Smooth muscle cell (in vitro differentiated cells): Measurements from ENCODE around the gene TBC1D16. TPM values are rescaled to one million over a fixed set of nuclear protein-coding genes. Genes with fewer than 3 reads are reported as not detected.

Experiments used
- DNase-seq: peaks from one replicate; lab custom pipeline; 2025; ENCODE audit not compliant: unreplicated experiment; lab: John Stamatoyannopoulos, UW
- H2AFZ ChIP-seq: fragments of 200-600 bp; sonication (generic); 2 replicates; pipeline ENCODE4 v1.6.0; 2016; ENCODE audit warnings: antibody characterized with exemption, low read depth, mild to moderate bottlenecking
- H3F3A ChIP-seq: fragments of 200-600 bp; sonication (generic); 2 replicates; pipeline ENCODE4 v1.6.0; 2017; ENCODE audit warnings: antibody characterized with exemption, low read depth
- H3K27ac ChIP-seq: fragments of 200-600 bp; sonication (generic); 2 replicates; pipeline ENCODE4 v1.5.1; 2016; ENCODE audit warnings: low read depth, mild to moderate bottlenecking
- H3K27me3 ChIP-seq: fragments of 200-600 bp; sonication (generic); 2 replicates; pipeline ENCODE4 v1.6.1; 2016; ENCODE audit warnings: low read depth, mild to moderate bottlenecking
- H3K36me3 ChIP-seq: fragments of 200-600 bp; sonication (generic); 2 replicates; pipeline ENCODE4 v1.5.1; 2016; ENCODE audit warnings: low read depth
- H3K4me1 ChIP-seq: fragments of 200-600 bp; sonication (generic); 2 replicates; pipeline ENCODE4 v1.5.1; 2016; ENCODE audit warnings: low read depth
- H3K4me2 ChIP-seq: fragments of 200-600 bp; sonication (generic); 2 replicates; pipeline ENCODE4 v1.6.0; 2016; ENCODE audit warnings: mild to moderate bottlenecking
- H3K4me3 ChIP-seq: fragments of 200-600 bp; sonication (generic); 2 replicates; pipeline ENCODE4 v1.5.1; 2016; ENCODE audit warnings: mild to moderate bottlenecking
- H3K79me2 ChIP-seq: fragments of 200-600 bp; sonication (generic); 2 replicates; pipeline ENCODE4 v1.6.0; 2016; ENCODE audit warnings: low read depth, mild to moderate bottlenecking
- H3K9ac ChIP-seq: fragments of 200-600 bp; sonication (generic); 2 replicates; pipeline ENCODE4 v1.6.0; 2016; ENCODE audit warnings: low read depth
- H3K9me3 ChIP-seq: fragments of 200-600 bp; sonication (generic); replicated peaks from 2 replicates; pipeline ENCODE4 v1.5.1; 2016; ENCODE audit warnings: low read depth
- H4K20me1 ChIP-seq: fragments of 200-600 bp; sonication (generic); 2 replicates; pipeline ENCODE4 v1.6.0; 2016; ENCODE audit warnings: low read depth
- WGBS: methylation state at CpG from one replicate; pipeline ENCODE4 v1.1.7; 2016; ENCODE audit warnings: low lambda C conversion rate; 5-methylcytosine and 5-hydroxymethylcytosine counted together
- polyA plus RNA-seq: library from polyadenylated mRNA; unstranded; fragments of >200 nt; fragmentation: Nextera tagmentation; extraction: Ambion mirVana; gene quantifications from 2 replicates; pipeline ENCODE4 v1.2.1, GENCODE V29; 2016
- total RNA-seq: library from RNA; depleted of rRNA; stranded (reverse); fragments of >200 nt; gene quantifications from 2 replicates; pipeline ENCODE4 v1.2.3, GENCODE V29; 2014
- TF ChIP-seq, protein P1 (sequence below): fragments of 200-600 bp; sonication (generic); IDR thresholded peaks from 2 replicates; pipeline ENCODE4 v1.5.1; 2017; ENCODE audit warnings: borderline replicate concordance, mild to moderate bottlenecking, antibody characterized with exemption; ENCODE audit not compliant: insufficient read depth, poor library complexity, severe bottlenecking

Gene TBC1D16
- total and polyA plus RNA-seq, 2 experiments from 2014 or later = 17.4 to 24.6 TPM

DNA sequence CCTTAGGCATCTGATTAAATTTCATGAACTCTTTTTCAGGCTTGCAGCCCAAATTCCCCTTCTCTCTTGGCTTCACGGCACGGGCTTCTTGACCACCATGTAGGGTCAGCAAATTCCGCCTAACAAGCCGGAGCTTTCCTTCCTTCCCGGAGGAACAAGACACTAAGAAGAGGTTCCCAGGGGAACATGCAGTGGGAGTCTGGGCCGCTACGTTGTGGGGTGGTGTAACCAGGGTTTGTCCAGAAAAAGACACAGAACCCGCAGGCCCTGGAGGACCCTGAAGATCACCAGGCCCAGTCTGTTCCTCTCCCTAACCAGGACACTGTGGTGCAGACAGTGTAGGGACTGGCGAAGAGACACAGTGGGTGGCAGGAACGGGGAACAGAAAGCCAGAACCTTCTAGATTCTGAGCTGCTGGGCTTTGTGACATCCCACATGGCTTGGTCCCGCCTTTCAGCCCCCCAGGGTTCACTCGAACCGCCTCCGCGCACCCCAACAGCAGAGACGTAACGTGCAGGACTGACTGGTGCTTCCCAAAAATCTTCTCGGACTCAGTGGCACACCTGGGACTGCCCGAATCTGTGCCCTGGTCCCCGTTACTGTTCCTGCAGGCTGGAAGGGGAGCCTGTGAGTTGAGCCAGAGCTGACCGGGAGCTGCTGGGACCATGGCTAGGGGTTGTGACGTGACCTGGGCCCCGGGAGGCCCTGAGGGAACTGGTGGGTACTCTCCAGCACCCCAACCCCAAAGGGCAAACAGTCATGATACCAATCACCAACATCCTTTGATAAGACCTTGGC is 55.2 kb downstream of the TBC1D16 start:
- H4K20me1 ChIP-seq = peaks cover 92% of the 10 kb centered on the region

DNA sequence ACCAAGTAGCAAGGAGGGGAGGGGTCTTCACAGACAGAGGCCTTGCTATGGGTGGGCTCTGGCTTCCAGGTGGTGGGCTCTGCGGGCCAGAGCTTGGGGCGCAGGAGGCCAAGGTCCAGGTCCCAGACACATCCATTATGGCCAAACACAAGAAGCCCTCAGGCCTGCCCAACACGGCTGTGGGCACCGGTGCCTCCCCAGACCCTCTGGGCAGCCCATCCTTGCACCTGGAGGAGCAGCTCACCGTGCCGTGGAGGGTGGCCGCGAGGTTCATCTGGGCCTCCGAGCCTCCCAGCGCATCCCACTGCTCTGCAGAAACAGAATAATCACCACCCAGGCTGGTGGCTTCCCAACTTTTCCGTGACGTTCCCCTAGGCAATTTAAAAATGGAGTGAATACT is 55.9 kb downstream of the TBC1D16 start:
- no peak overlapping the region for H2AFZ ChIP-seq
- H3F3A ChIP-seq = no peaks in the 10 kb centered on the region
- no peak overlapping the region for H3K27ac ChIP-seq
- H3K4me1 ChIP-seq = peaks cover 4% of the 10 kb centered on the region
- no peak overlapping the region for H3K9ac ChIP-seq
- peaks cover 35% of the 10 kb centered on the region for H3K79me2 ChIP-seq
- no peak overlapping the region for H3K4me2 ChIP-seq
- H3K9me3 ChIP-seq = no peaks in the 10 kb centered on the region
- TF ChIP-seq, protein P1, sequence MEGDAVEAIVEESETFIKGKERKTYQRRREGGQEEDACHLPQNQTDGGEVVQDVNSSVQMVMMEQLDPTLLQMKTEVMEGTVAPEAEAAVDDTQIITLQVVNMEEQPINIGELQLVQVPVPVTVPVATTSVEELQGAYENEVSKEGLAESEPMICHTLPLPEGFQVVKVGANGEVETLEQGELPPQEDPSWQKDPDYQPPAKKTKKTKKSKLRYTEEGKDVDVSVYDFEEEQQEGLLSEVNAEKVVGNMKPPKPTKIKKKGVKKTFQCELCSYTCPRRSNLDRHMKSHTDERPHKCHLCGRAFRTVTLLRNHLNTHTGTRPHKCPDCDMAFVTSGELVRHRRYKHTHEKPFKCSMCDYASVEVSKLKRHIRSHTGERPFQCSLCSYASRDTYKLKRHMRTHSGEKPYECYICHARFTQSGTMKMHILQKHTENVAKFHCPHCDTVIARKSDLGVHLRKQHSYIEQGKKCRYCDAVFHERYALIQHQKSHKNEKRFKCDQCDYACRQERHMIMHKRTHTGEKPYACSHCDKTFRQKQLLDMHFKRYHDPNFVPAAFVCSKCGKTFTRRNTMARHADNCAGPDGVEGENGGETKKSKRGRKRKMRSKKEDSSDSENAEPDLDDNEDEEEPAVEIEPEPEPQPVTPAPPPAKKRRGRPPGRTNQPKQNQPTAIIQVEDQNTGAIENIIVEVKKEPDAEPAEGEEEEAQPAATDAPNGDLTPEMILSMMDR = no peak
- H3K27me3 ChIP-seq = no peaks in the 10 kb centered on the region
- peaks cover 91% of the 10 kb centered on the region for H4K20me1 ChIP-seq
- H3K36me3 ChIP-seq = no peaks in the 10 kb centered on the region
- no peak for DNase-seq
- 100% methylated on average over 12 of the region's 12 CpGs for WGBS
- H3K4me3 ChIP-seq = no peak overlapping the region

More for the DNA sequence above, 55.2 kb downstream of the TBC1D16 start:
- Histone ChIP-seq H3K4me2 (no peak overlapping the region), H3K4me3 (no peak overlapping the region), H2AFZ (no peak overlapping the region), H3K27me3 (no peaks in the 10 kb centered on the region), H3K36me3 (no peaks in the 10 kb centered on the region), H3K9me3 (no peaks in the 10 kb centered on the region), H3K9ac (no peak overlapping the region), H3K4me1 (peaks cover 4% of the 10 kb centered on the region), H3F3A (no peaks in the 10 kb centered on the region), H3K79me2 (peaks cover 41% of the 10 kb centered on the region), H3K27ac (no peak overlapping the region)
- TF ChIP-seq, protein P1 = no peak
- DNase-seq = no peak
- WGBS = 96% methylated on average over 23 of the region's 23 CpGs

DNA sequence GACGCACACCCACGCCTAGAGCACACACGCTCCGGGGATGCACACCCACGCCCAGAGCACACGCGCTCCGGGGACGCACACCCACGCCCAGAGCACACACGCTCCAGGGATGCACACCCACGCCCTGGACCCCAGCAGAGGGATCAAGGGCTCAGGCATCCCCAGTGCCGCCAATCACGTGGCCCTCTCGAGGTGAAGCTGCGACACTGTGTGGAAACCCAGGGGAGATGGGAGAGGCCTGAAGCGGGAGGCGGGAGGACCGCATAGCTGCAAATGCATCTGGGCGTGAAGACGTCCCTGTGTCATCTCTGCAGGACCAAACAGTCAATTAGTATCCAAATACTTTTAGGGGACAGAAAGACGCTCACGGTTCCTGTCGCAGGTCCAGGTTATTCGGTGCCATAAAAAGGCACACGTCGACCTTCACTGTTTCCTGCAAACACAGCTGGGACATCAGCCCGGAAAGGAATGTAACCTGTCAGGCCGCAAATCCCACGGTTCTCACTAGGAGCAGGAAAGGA is 56.4 kb downstream of the TBC1D16 start:
- Histone ChIP-seq H3K9ac (no peak overlapping the region), H2AFZ (no peak overlapping the region), H3K27ac (no peak overlapping the region), H3F3A (no peaks in the 10 kb centered on the region), H3K36me3 (no peaks in the 10 kb centered on the region), H3K4me1 (peaks cover 4% of the 10 kb centered on the region), H4K20me1 (peaks cover 94% of the 10 kb centered on the region), H3K4me2 (no peak overlapping the region), H3K27me3 (no peaks in the 10 kb centered on the region), H3K9me3 (no peaks in the 10 kb centered on the region), H3K4me3 (no peak overlapping the region), H3K79me2 (peaks cover 31% of the 10 kb centered on the region)
- DNase-seq = no peak
- TF ChIP-seq, protein P1 = no peak
- WGBS = 96% methylated on average over 30 of the region's 30 CpGs

DNA sequence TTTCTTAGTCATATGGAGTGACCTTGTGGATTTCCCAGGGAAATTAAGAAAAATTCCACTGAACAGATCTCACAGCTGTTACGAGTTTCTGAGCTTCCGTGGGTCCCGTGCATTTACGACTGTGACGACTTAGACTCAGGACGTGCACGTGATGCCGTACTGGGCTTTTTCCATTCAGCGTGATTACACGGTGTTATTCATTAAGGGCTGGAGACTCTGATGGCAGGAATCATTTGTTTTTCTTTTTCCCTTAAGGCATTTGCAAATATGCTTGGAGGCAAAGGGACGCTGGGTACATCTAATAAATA is 57.2 kb downstream of the TBC1D16 start:
- Histone ChIP-seq H3K36me3 (no peaks in the 10 kb centered on the region), H3F3A (no peaks in the 10 kb centered on the region), H3K4me3 (no peak overlapping the region), H3K27ac (no peak overlapping the region), H2AFZ (no peak overlapping the region), H3K9ac (no peak overlapping the region), H3K4me1 (peaks cover 10% of the 10 kb centered on the region), H3K27me3 (no peaks in the 10 kb centered on the region), H3K9me3 (no peaks in the 10 kb centered on the region), H3K79me2 (peaks cover 26% of the 10 kb centered on the region), H4K20me1 (peaks cover 95% of the 10 kb centered on the region), H3K4me2 (no peak overlapping the region)
- no peak for DNase-seq
- 61% methylated on average over 11 of the region's 11 CpGs for WGBS
- TF ChIP-seq, protein P1 = no peak
